Measurements from ENCODE around the gene ING2.
"Not testable (repeated sequence)": the region's sequence is repeated elsewhere in the genome, so short reads cannot be mapped to it uniquely, and the experiment has no call there.

Gene ING2

DNA sequence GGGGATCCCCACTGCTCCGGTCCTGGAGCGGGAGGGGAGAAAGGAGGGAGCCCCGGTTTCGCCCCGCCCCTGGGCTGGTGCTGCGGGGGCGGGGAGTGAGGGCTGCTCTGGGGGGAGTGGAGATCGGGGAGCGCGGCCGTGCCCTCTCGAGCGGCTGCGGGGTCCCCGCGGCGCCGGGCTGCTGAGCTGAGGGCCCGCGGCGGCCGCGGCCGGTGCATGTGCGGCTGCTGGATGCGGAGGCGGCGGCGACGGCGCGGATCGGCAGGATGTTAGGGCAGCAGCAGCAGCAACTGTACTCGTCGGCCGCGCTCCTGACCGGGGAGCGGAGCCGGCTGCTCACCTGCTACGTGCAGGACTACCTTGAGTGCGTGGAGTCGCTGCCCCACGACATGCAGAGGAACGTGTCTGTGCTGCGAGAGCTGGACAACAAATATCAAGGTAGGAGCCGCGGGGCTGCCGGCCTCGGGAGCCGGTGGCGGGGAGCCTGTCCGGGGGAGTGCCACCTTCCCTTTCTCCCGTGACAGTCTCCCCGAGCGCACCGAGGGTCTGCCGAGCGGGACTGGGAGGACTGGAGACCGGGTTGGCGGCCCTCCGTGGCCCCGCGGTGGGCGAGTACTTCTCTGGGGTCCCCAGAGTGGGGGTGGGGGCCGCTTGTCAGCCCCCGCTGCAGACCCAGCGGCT, at the start of gene ING2:
TSS of gene ING2 (plus strand) at position 129 of the 681 bp plus-strand sequence. CDS start at position 267, 138 bp downstream.
- peak in 35 of 56 donors; percentile 35 to 97 (median 85) for DNase-seq

- no peak for DNase-seq
Measured at GRCh38 chr4:183455431-183456195, 49.2 kb upstream of the ING2 start.

GRCh38 chr4:183458005-183458404, 46.9 kb upstream of the ING2 start:
- DNase-seq, result no peak

GRCh38 chr4:183463903-183464619, 40.8 kb upstream of the ING2 start:
- DNase-seq, result not testable (repeated sequence)

DNA sequence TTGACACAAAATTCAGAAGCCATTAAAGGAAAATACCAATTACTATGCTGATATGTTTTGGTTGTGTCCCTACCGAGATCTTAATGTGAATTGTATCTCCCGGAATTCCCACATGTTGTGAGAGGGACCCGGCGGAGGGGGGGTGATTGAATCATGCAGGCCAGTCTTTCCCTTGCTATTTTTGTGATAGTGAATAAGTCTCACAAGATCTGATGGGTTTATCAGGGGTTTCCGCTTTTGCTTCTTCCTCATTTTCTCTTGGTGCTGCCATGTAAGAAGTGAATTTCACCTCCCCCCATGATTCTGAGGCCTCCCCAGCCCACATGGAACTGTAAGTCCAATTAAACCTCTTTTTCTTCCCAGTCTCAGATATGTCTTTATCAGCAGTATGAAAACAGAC, 39.0 kb upstream of the ING2 start:
- DNase-seq, result not testable (repeated sequence)

- no peak for DNase-seq
Measured at GRCh38 chr4:183467246-183467645, 37.6 kb upstream of the ING2 start.

DNA sequence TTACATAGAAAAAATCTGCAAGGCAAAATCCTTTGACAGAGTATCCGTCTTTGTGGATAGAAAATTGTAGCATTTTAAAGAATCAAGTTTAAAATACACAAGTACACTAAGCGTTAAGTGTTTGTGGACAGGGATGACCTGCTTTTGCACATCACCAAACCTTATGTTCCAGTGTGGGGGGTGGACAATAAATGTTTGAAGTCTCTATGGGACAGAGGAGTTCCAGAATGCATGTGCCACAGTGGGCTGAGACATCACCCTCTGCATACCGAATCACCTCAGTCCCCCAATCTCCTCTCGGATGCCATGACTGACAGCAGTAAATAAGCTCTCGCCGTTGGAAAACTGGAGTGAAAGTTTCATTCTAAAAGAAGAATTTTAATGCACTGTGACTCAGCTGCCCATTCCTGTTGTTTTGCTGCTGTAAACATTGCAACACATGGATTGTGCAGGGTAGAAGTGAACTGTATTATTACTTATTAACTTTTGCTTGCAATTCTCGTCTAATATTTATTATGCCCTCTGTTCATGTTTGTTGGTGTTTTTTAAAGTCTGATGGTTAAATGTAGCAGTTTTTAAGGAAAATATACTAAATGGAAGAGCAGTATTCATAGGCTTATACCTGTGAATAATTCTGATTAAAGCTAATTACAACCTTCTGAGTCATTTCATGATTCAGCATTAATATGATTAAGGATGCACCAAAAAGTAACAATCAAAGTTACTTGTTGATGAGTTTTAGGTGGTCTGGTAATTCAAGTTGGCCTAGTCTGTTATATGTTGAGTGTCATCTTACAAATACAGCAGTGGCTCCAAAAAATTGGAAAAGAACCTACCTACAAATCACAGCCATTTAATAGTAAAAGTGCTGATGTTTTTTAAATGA, 36.4 kb upstream of the ING2 start:
- DNase-seq, result no peak

DNA sequence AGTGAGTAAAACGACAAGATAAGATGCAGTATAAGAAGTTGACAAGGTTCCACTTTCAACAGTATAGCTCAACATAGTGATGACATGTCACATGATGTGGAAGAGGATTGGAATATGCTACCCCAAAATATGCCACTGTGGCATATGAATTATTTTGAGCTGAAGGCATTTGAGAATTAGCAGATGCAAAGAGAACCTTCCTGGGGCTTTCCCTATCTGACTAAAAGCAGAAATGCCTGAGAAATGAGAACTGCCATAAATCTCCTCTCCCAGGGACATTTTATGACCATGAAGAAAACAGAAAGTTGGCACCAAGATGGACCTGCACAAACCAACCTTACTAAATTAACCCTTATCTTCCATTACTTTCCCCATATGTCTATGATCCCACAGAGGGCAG, 35.6 kb upstream of the ING2 start:
- no peak for DNase-seq

GRCh38 chr4:183469936-183470335, 34.9 kb upstream of the ING2 start:
- DNase-seq, result no peak

DNA sequence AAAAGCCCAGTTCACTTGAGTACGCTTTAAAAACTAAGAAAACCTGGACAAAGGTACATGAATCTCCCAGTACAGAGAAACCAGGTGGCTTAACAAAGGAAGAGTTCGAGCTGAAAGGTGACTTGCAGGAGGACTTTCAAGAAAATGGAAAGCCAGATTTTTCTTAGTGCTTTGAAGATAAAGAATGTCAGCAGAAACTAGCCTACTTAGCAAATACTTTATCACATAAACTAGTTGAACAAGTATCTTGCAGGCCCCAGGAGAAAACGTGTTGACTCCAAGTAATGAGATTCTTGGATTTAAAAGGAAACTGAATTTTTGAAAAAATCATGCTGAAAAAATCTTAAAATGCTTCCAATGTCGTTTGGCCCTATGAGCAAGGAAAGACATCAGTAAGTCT, 34.0 kb upstream of the ING2 start:
- DNase-seq, result no peak

- peak in 53 of 56 donors; percentile 3 to 94 (median 50) for DNase-seq
Measured at GRCh38 chr4:183471946-183472708, 32.7 kb upstream of the ING2 start.

GRCh38 chr4:183478123-183478522, 26.7 kb upstream of the ING2 start:
- no peak for DNase-seq

DNA sequence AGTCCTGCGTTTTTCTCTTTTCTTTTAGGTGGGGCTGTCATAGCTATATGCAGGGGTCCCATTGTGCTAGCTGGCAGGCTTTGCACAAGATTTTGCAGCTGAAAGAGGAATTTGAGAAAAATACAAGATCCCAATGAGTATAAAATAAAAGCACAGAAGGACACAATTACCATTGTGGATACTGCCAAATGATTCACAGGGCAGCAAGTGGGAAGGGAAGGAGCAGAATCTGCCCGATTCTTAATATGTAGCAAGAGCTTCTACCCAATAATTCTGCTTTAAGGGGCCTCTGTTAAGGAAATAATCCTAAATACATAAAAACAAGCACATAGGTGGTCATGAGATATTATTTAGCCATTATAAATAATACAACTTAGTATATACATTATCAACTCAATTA, 25.9 kb upstream of the ING2 start:
- no peak for DNase-seq

DNA sequence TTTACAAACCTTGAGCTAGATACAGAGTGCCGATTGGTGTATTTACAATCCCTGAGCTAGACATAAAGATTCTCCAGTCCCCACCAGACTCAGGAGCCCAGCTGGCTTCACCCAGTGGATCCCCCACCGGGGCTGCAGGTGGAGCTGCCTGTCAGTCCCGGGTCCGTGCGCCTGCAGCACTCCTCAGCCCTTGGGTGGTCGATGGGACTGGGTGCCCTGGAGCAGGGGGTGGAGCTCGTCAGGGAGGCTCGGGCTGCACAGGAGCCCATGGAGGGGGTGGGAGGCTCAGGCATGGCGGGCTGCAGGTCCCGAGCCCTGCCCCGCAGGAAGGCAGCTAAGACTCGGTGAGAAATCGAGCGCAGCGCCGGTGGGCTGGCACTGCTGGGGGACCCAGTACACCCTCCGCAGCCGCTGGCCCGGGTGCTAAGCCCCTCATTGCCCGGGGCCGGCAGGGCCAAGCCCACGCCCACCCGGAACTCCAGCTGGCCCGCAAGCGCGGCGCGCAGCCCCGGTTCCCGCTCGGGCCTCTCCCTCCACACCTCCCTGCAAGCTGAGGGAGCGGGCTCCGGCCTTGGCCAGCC, 22.3 kb upstream of the ING2 start:
- DNase-seq, result not testable (repeated sequence)

DNA sequence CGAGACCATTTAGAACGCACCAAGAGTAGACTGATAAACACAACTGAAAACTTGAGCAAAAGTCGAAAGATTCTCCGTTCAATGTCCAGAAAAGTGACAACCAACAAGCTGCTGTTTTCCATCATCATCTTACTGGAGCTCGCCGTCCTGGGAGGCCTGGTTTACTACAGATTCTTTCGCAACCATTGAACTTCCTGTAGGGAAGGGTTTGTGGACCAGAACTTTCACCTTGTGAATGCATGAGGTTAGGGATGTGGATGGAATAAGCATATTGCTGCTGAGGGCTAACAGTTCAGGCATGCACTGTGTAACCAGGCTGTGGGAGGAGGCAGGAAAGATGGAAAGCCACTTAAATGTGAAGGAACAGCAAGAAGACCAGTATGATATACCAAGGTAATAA, 20.9 kb upstream of the ING2 start:
- no peak for DNase-seq

GRCh38 chr4:183485411-183486160, 19.3 kb upstream of the ING2 start:
- no peak for DNase-seq

- no peak for DNase-seq
Measured at GRCh38 chr4:183492791-183493222, 12.1 kb upstream of the ING2 start.

GRCh38 chr4:183493246-183493645, 11.6 kb upstream of the ING2 start:
- no peak for DNase-seq

DNA sequence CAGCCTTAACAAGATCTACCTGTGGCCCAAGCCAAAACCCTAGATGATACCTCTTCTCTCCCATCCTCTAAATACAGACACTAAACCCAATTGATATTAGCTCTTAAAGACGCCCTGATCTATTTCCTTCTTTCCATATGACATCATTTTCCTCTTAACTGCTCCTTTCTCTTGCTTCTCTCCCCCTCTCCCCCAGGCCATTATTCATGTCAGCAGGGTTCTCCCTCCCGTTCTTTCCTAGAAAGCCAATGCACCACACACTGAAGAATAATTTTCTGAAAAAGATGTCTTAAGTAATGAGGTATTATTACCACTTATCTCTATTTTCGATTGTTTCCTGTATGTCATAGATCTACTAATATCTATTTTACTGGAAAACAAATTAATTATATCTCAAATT, 9.7 kb upstream of the ING2 start:
- DNase-seq, result no peak

All from nucleus accumbens (tissue), 56 donors.